HepG2 (cell line): ENCODE data around the gene NMT2. TPM values are rescaled to one million over a fixed set of nuclear protein-coding genes. Genes with fewer than 3 reads are reported as not detected.

Source experiments
- CENPT ChIP-seq: sonication (generic); formaldehyde crosslinking; IDR thresholded peaks from 2 replicates; pipeline ENCODE4 v1.8.0; 2022; ENCODE audit warnings: low read depth, mild to moderate bottlenecking, moderate library complexity, missing genetic modification reagents
- E2F5 ChIP-seq: sonication (generic); formaldehyde crosslinking; conservative IDR thresholded peaks from 2 replicates; pipeline ENCODE4 v1.4.0; 2020; ENCODE audit warnings: missing genetic modification reagents
- FOXO1 ChIP-seq: sonication (generic); formaldehyde crosslinking; IDR thresholded peaks from 2 replicates; pipeline ENCODE4 v1.4.0; 2020; ENCODE audit warnings: missing genetic modification reagents
- HNRNPK ChIP-seq: fragments of 200-400 bp; formaldehyde crosslinking; IDR thresholded peaks from 2 replicates; pipeline ENCODE4 v1.6.1; 2018; ENCODE audit warnings: low read length, low read depth, moderate library complexity, mild to moderate bottlenecking; ENCODE audit not compliant: poor library complexity, severe bottlenecking
- HOXA3 ChIP-seq: sonication (generic); formaldehyde crosslinking; IDR thresholded peaks from 2 replicates; pipeline ENCODE4 v1.5.0; 2020; ENCODE audit warnings: missing genetic modification reagents
- MAX ChIP-seq: IDR thresholded peaks from 2 replicates; pipeline ENCODE4 v1.6.1; 2012; ENCODE audit warnings: inconsistent platforms
- MED1 ChIP-seq: sonication (generic); formaldehyde crosslinking; IDR thresholded peaks from 2 replicates; pipeline ENCODE4 v1.4.0; 2020; ENCODE audit warnings: missing genetic modification reagents
- MTA3 ChIP-seq: sonication (generic); formaldehyde crosslinking; IDR thresholded peaks from 2 replicates; pipeline ENCODE4 v1.4.0; 2020; ENCODE audit warnings: missing genetic modification reagents
- MXD1 ChIP-seq: sonication (generic); formaldehyde crosslinking; IDR thresholded peaks from 2 replicates; pipeline ENCODE4 v1.4.0; 2020; ENCODE audit warnings: mild to moderate bottlenecking, missing genetic modification reagents
- NR2F1 ChIP-seq, 2 experiments: fragments of 450-650 bp in 1 of 2; formaldehyde crosslinking in 1 of 2; IDR thresholded peaks; 2 replicates each; pipeline versions ENCODE4 v1.5.0 to v1.6.1; 2016 to 2020; ENCODE audit warnings: mild to moderate bottlenecking in 1 of 2, missing compliant biosample characterization in 1 of 2, missing genetic modification reagents in 1 of 2, moderate library complexity in 1 of 2
- TAF1 ChIP-seq: sonication (generic); formaldehyde crosslinking; IDR thresholded peaks from 2 replicates; pipeline ENCODE4 v1.4.0; 2020; ENCODE audit warnings: missing genetic modification reagents
- UBTF ChIP-seq: sonication (generic); formaldehyde crosslinking; IDR thresholded peaks from 2 replicates; pipeline ENCODE4 v1.4.0; 2020; ENCODE audit warnings: mild to moderate bottlenecking, missing genetic modification reagents
- ZBTB10 ChIP-seq: sonication (generic); formaldehyde crosslinking; IDR thresholded peaks from 2 replicates; pipeline ENCODE4 v1.4.0; 2020; ENCODE audit warnings: missing genetic modification reagents, borderline replicate concordance
- ZMAT3 ChIP-seq: sonication (generic); formaldehyde crosslinking; conservative IDR thresholded peaks from 2 replicates; pipeline ENCODE4 v1.7.0; 2021; ENCODE audit warnings: missing genetic modification reagents
- ZNF512B ChIP-seq: sonication (generic); formaldehyde crosslinking; IDR thresholded peaks from 2 replicates; pipeline ENCODE4 v1.5.1; 2020; ENCODE audit warnings: missing genetic modification reagents, mild to moderate bottlenecking, borderline replicate concordance
- ZNF513 ChIP-seq: sonication (generic); formaldehyde crosslinking; conservative IDR thresholded peaks from 2 replicates; pipeline ENCODE4 v1.5.0; 2020; ENCODE audit warnings: missing genetic modification reagents
- ZNF780A ChIP-seq: sonication (generic); formaldehyde crosslinking; IDR thresholded peaks from 2 replicates; pipeline ENCODE4 v1.8.0; 2022; ENCODE audit warnings: mild to moderate bottlenecking, missing genetic modification reagents, moderate library complexity
- polyA plus RNA-seq, 8 experiments: library from polyadenylated mRNA; depleted of rRNA in 3 of 8; stranded (reverse) in 7 of 8; unstranded in 1 of 8; fragments of >200 nt; fragmentation: Illumina TruSeq in 4 of 8; extraction: Trizol in 4 of 8; gene quantifications; 2 replicates each; pipeline versions ENCODE4 v1.2.1 to v1.2.3, GENCODE V29; 2011 to 2016; ENCODE audit warnings: low read depth in 4 of 8, missing spikeins in 1 of 8, mixed read lengths in 1 of 8; ENCODE audit not compliant: insufficient read depth in 1 of 8
- total RNA-seq, 5 experiments: library from RNA; depleted of rRNA; stranded (reverse); fragments of >200 nt; fragmentation: Illumina TruSeq; extraction: Trizol; gene quantifications; 2 replicates each; pipeline ENCODE4 v1.2.3, GENCODE V29; 2016; ENCODE audit warnings: low read depth in 1 of 5

The NMT2 gene
- total and polyA plus RNA-seq, 2 of the 13 experiments (the other 11 are each of a cell fraction or from before 2014, with no cell fraction given), result 10.1 to 23.8 TPM

GRCh38 chr10:15168291-15168785 is at the start of gene NMT2 (continued):
- TF ChIP-seq ZBTB10 (CRISPR knock-in tag) (peak; percentile 35; the same call in 1 of the 2 replicates), ZNF512B (CRISPR knock-in tag) (no peak), NR2F1 (CRISPR knock-in tag; IDR thresholded peaks at IDR 0.05) (no peak), UBTF (CRISPR knock-in tag) (peak; percentile 73; the same call in 1 of the 2 replicates), ZNF780A (CRISPR knock-in tag) (0 out of 2 replicates have a peak, but pooled peaks have one; percentile 63), FOXO1 (peak; percentile 59), HOXA3 (CRISPR knock-in tag) (peak; percentile 63; the same call in 1 of the 2 replicates), E2F5 (CRISPR knock-in tag) (0 out of 2 replicates have a peak, but pooled peaks have one; percentile 30), MAX (peak; percentile 80), MXD1 (CRISPR knock-in tag) (peak; percentile 61; the same call in 1 of the 2 replicates), CENPT (CRISPR knock-in tag) (peak; percentile 42; the same call in 1 of the 2 replicates), TAF1 (CRISPR knock-in tag) (peak; percentile 88), ZNF513 (CRISPR knock-in tag) (no peak), MTA3 (CRISPR knock-in tag) (no peak), MED1 (CRISPR knock-in tag) (peak; percentile 36; the same call in 1 of the 2 replicates), ZMAT3 (CRISPR knock-in tag) (no peak; the same call in 1 of the 2 replicates), HNRNPK (peak; percentile 75)
